GM21390 (cell line): Measurements from ENCODE around the gene RXRA.
A peak's percentile ranks its signal among the peaks of the same experiment; 100 is the strongest.

Source experiments
- ATAC-seq: cut with Tn5 transposase; IDR thresholded peaks from one replicate; pipeline ENCODE4 v1.9.1; 2021; ENCODE audit not compliant: unreplicated experiment

Gene RXRA

GRCh38 chr9:134443174-134444037 is 117.2 kb downstream of the RXRA start:
- peak; percentile 81 for ATAC-seq

- no peak for ATAC-seq
Observed at GRCh38 chr9:134444038-134444315, 117.7 kb downstream of the RXRA start.

GRCh38 chr9:134445000-134445399 is 118.7 kb downstream of the RXRA start:
- no peak for ATAC-seq

GRCh38 chr9:134449180-134449916 is 123.1 kb downstream of the RXRA start:
- peak; percentile 66 for ATAC-seq

GRCh38 chr9:134451700-134452458 is 125.6 kb downstream of the RXRA start:
- ATAC-seq: no peak

GRCh38 chr9:134452728-134453127 is 126.5 kb downstream of the RXRA start:
- ATAC-seq: no peak

- no peak for ATAC-seq
Observed at GRCh38 chr9:134453776-134454475, 127.7 kb downstream of the RXRA start.

- ATAC-seq: no peak
Observed at GRCh38 chr9:134454476-134454857, 128.2 kb downstream of the RXRA start.

GRCh38 chr9:134455021-134455471 is 128.8 kb downstream of the RXRA start:
- no peak for ATAC-seq

- ATAC-seq: no peak
Observed at GRCh38 chr9:134455537-134455933, 129.3 kb downstream of the RXRA start.

- ATAC-seq: no peak
Observed at GRCh38 chr9:134455934-134456755, 129.9 kb downstream of the RXRA start.

GRCh38 chr9:134456756-134457305 is 130.6 kb downstream of the RXRA start:
- no peak for ATAC-seq

GRCh38 chr9:134457321-134458206 is 131.3 kb downstream of the RXRA start:
- no peak for ATAC-seq

- ATAC-seq: no peak
Observed at GRCh38 chr9:134458207-134459108, 132.2 kb downstream of the RXRA start.

GRCh38 chr9:134459164-134459563 is 132.9 kb downstream of the RXRA start:
- no peak for ATAC-seq

GRCh38 chr9:134459573-134459972 is 133.3 kb downstream of the RXRA start:
- no peak for ATAC-seq

- no peak for ATAC-seq
Observed at GRCh38 chr9:134460206-134460605, 134.0 kb downstream of the RXRA start.

GRCh38 chr9:134460896-134461295 is 134.6 kb downstream of the RXRA start:
- ATAC-seq: no peak
